DMS 273 (cell line): ENCODE results near the gene PAPPA.

ENCODE experiments used
- DNase-seq: peaks from one replicate; lab custom pipeline; 2025; ENCODE audit not compliant: unreplicated experiment; lab: John Stamatoyannopoulos, UW

The PAPPA gene

GRCh38 chr9:116336133-116336862 lies 182.7 kb downstream of the PAPPA start:
- DNase-seq = no peak

- DNase-seq = no peak
These were observed 183.4 kb downstream of the PAPPA start for GRCh38 chr9:116337015-116337414.

- no peak for DNase-seq
These were observed 186.7 kb downstream of the PAPPA start for GRCh38 chr9:116340270-116340669.

GRCh38 chr9:116342061-116342460 lies 188.5 kb downstream of the PAPPA start:
- DNase-seq = peak; percentile 9

GRCh38 chr9:116342941-116343340 lies 189.3 kb downstream of the PAPPA start:
- no peak for DNase-seq

GRCh38 chr9:116344416-116344815 lies 190.8 kb downstream of the PAPPA start:
- no peak for DNase-seq

- no peak for DNase-seq
These were observed 191.8 kb downstream of the PAPPA start for GRCh38 chr9:116345393-116345792.

GRCh38 chr9:116345817-116346216 lies 192.2 kb downstream of the PAPPA start:
- no peak for DNase-seq

- no peak for DNase-seq
These were observed 196.1 kb downstream of the PAPPA start for GRCh38 chr9:116349684-116350083.

GRCh38 chr9:116350213-116350612 lies 196.6 kb downstream of the PAPPA start:
- no peak for DNase-seq

GRCh38 chr9:116352958-116353357 lies 199.4 kb downstream of the PAPPA start:
- no peak for DNase-seq

- peak; percentile 17 for DNase-seq
These were observed 201.7 kb downstream of the PAPPA start for GRCh38 chr9:116355153-116355921.

- DNase-seq = no peak
These were observed 204.7 kb downstream of the PAPPA start for GRCh38 chr9:116358251-116358650.

GRCh38 chr9:116360016-116360415 lies 206.4 kb downstream of the PAPPA start:
- DNase-seq = no peak

- no peak for DNase-seq
These were observed 207.4 kb downstream of the PAPPA start for GRCh38 chr9:116360989-116361388.

GRCh38 chr9:116361547-116361946 lies 208.0 kb downstream of the PAPPA start:
- no peak for DNase-seq

- no peak for DNase-seq
These were observed 208.9 kb downstream of the PAPPA start for GRCh38 chr9:116362493-116362892.

GRCh38 chr9:116365056-116365471 lies 211.5 kb downstream of the PAPPA start:
- DNase-seq = peak; percentile 93

- DNase-seq = no peak
These were observed 212.7 kb downstream of the PAPPA start for GRCh38 chr9:116366241-116366640.

GRCh38 chr9:116368680-116369079 lies 215.1 kb downstream of the PAPPA start:
- DNase-seq = no peak

GRCh38 chr9:116369706-116370105 lies 216.1 kb downstream of the PAPPA start:
- DNase-seq = no peak

GRCh38 chr9:116370556-116370955 lies 217.0 kb downstream of the PAPPA start:
- no peak for DNase-seq
